SJCRH30 (cell line): ENCODE results near the gene ARPC1A. TPM values are rescaled to one million over a fixed set of nuclear protein-coding genes. Genes with fewer than 3 reads are reported as not detected.

ENCODE experiments used
- total RNA-seq: library from RNA; depleted of rRNA; stranded (reverse); fragments of >200 nt; shearing (Covaris generic); gene quantifications from 2 replicates; pipeline ENCODE4 v1.2.3, GENCODE V29; 2014; rRNA removed

The ARPC1A gene
- total RNA-seq, 1 experiment from 2014 or later = 130 TPM

Other genes with a start within 250 kb of the ARPC1A start
- 23.1 and 25.0 TPM in 2 replicates for gene SMURF1, start 181.8 kb upstream of the ARPC1A start, total RNA-seq
- gene KPNA7, start 117.8 kb upstream of the ARPC1A start, total RNA-seq = not detected in 2 replicates
- 0.12 TPM in 1 of 2 replicates, not detected in the other for gene MYH16, start 53.1 kb upstream of the ARPC1A start, total RNA-seq
- 40.9 and 42.2 TPM in 2 replicates for gene ARPC1B, start 48.8 kb downstream of the ARPC1A start, total RNA-seq
- 72.8 and 76.8 TPM in 2 replicates for gene PDAP1, start 82.7 kb downstream of the ARPC1A start, total RNA-seq
- gene BUD31, start 83.1 kb downstream of the ARPC1A start, total RNA-seq = 132 and 136 TPM in 2 replicates
- 7.5 and 8.2 TPM in 2 replicates for gene PTCD1, start 112.9 kb downstream of the ARPC1A start, total RNA-seq
- 58.9 and 76.8 TPM in 2 replicates for gene CPSF4, start 113.0 kb downstream of the ARPC1A start, total RNA-seq
- 912 and 1,207 TPM in 2 replicates for gene ATP5MF, start 140.3 kb downstream of the ARPC1A start, total RNA-seq
- gene ZNF789, start 147.0 kb downstream of the ARPC1A start, total RNA-seq = 12.2 and 20.1 TPM in 2 replicates
- 25.4 and 29.7 TPM in 2 replicates for gene ZNF394, start 174.4 kb downstream of the ARPC1A start, total RNA-seq
- 18.9 and 19.5 TPM in 2 replicates for gene ZKSCAN5, start 178.8 kb downstream of the ARPC1A start, total RNA-seq
- gene FAM200A, start 226.2 kb downstream of the ARPC1A start, total RNA-seq = 13.9 and 15.0 TPM in 2 replicates
- 64.3 and 79.9 TPM in 2 replicates for gene ZNF655, start 232.7 kb downstream of the ARPC1A start, total RNA-seq